Endodermal cell (in vitro differentiated cells): ENCODE measurements around the gene ALDOC. TPM values are rescaled to one million over a fixed set of nuclear protein-coding genes. Genes with fewer than 3 reads are reported as not detected.
A peak's percentile ranks its signal among the peaks of the same experiment; 100 is the strongest.
"Not testable (repeated sequence)": the region's sequence is repeated elsewhere in the genome, so short reads cannot be mapped to it uniquely, and the experiment has no call there.

Experiments used
- DNase-seq: peaks from one replicate; pipeline ENCODE4 v3.0.0-alpha.2; 2017
- H3K27ac ChIP-seq: 2 replicates; pipeline ENCODE4 v1.5.1; 2013; ENCODE audit warnings: mild to moderate bottlenecking, low read depth, low read length, moderate library complexity
- H3K27me3 ChIP-seq: 2 replicates; pipeline ENCODE4 v1.6.1; 2013; ENCODE audit warnings: mild to moderate bottlenecking, low read length, moderate library complexity; ENCODE audit not compliant: insufficient read depth, control insufficient read depth, poor library complexity, severe bottlenecking
- H3K36me3 ChIP-seq: 2 replicates; pipeline ENCODE4 v1.7.0; 2013; ENCODE audit warnings: mild to moderate bottlenecking, low read length, moderate library complexity; ENCODE audit not compliant: control insufficient read depth, insufficient read depth
- H3K4me1 ChIP-seq: one replicate; pipeline ENCODE4 v1.7.0; 2013; ENCODE audit warnings: low read length; ENCODE audit not compliant: control insufficient read depth, insufficient read depth
- H3K4me3 ChIP-seq: 2 replicates; pipeline ENCODE4 v1.5.1; 2013; ENCODE audit warnings: mild to moderate bottlenecking, low read length, moderate library complexity
- H3K9ac ChIP-seq: 2 replicates; pipeline ENCODE4 v1.6.1; 2013; ENCODE audit warnings: mild to moderate bottlenecking, low read length, moderate library complexity; ENCODE audit not compliant: poor library complexity, severe bottlenecking; ENCODE audit errors: extremely low read depth
- H3K9me3 ChIP-seq: 2 replicates; pipeline ENCODE4 v1.6.1; 2013; ENCODE audit warnings: mild to moderate bottlenecking, low read length, moderate library complexity; ENCODE audit not compliant: control insufficient read depth
- H3K27ac Mint-ChIP-seq: 2 replicates; pipeline ENCODE4 v1.8.0; 2020; ENCODE audit warnings: mixed read lengths
- H3K27me3 Mint-ChIP-seq: 2 replicates; pipeline ENCODE4 v1.8.0; 2021; ENCODE audit warnings: mild to moderate bottlenecking, mixed read lengths; ENCODE audit not compliant: insufficient read depth
- H3K36me3 Mint-ChIP-seq: 2 replicates; pipeline ENCODE4 v1.8.0; 2020; ENCODE audit warnings: low read depth, mixed read lengths
- H3K4me1 Mint-ChIP-seq: 2 replicates; pipeline ENCODE4 v1.8.0; 2020; ENCODE audit warnings: mixed read lengths
- H3K4me3 Mint-ChIP-seq: 2 replicates; pipeline ENCODE4 v1.8.0; 2020; ENCODE audit warnings: mild to moderate bottlenecking, moderate library complexity, mixed read lengths
- H3K9me3 Mint-ChIP-seq: 2 replicates; pipeline ENCODE4 v1.8.0; 2020; ENCODE audit warnings: mild to moderate bottlenecking, mixed read lengths
- WGBS, 2 experiments: methylation state at CpG; one replicate each; pipeline versions ENCODE4 v1.1.5 to v1.1.7; 2013; ENCODE audit warnings: missing lambda C conversion rate in 2 of 2, mixed read lengths in 1 of 2; ENCODE audit not compliant: insufficient coverage in 1 of 2, insufficient read length in 1 of 2; 5-methylcytosine and 5-hydroxymethylcytosine counted together
- total RNA-seq, 2 donors: library from RNA; stranded (reverse); fragmentation: NEBNext Ultra II Directional in 1 of 2; extraction: Animal tissue kit (Norgen Biotek cat#: 25700) in 1 of 2; gene quantifications; 2 replicates in 1 of 2; 3 replicates in 1 of 2; pipeline ENCODE4 v1.2.1, GENCODE V29; 2021
- TF ChIP-seq, protein P1 (sequence below): fragments of 200-600 bp; sonication (generic); conservative IDR thresholded peaks from 2 replicates; pipeline ENCODE4 v1.5.0; 2021; ENCODE audit warnings: antibody characterized with exemption, mild to moderate bottlenecking

ALDOC gene
- total RNA-seq, 2 donors from 2014 or later: 12.3 to 14.1 TPM

DNA sequence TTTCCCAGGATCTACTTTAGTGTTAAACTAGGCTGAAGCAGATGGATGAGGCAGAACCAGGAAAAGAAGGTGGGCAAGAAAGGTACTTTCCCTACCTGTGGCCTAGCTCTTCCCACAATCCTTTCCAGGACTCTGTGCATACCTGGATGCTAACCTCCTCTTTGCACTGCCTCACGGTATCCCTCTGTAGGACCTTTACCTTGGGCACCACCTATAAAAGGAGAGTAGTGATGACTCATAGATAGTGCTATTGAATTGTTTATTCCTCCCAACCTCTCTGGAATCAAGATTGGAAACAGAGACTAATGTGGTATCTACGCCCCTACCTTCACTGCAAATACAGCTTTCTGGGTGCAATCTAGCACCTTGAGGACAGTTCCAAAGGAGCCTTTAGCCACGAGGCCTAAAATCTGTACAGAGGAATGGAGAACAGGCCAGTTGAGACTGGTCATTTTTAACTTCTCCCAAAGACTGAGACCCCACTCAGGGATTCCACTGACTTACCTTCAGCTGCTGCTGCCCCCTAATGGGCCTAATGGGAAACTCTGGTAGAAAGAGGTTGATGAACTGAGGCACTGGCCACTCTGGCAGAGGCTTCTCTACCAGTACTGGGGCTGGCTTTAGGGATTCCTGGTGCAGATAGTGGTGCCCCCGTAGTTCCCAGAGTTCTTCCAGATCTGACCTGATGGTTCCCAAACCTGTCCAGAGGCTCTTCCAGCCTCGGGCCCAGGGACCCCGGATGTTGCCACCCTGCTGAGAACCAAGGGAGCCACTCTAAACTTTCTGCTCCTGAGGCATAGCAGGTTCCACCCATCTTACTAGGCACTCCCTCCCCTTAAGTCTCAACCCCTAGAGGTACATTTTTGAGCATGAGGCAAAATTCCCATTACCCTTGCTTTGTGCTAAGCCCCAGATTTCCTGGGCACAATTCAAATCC is 36.5 kb upstream of the ALDOC start:
- Histone ChIP-seq H3K9ac (no peak overlapping the region), H3K36me3 (peaks cover 84% of the 10 kb centered on the region), H3K27ac (no peak overlapping the region), H3K27me3 (no peaks in the 10 kb centered on the region), H3K9me3 (no peaks in the 10 kb centered on the region), H3K4me3 (no peak overlapping the region), H3K4me1 (no peaks in the 10 kb centered on the region)
- no peak overlapping the region for H3K4me3 Mint-ChIP-seq
- no peaks in the 10 kb centered on the region for H3K27me3 Mint-ChIP-seq
- peak overlapping the region; percentile 64 for H3K27ac Mint-ChIP-seq
- H3K36me3 Mint-ChIP-seq: peaks cover 73% of the 10 kb centered on the region
- DNase-seq: peak; percentile 88
- no peaks in the 10 kb centered on the region for H3K9me3 Mint-ChIP-seq
- H3K4me1 Mint-ChIP-seq: no peaks in the 10 kb centered on the region
- WGBS, 2 experiments: 80 to 92% methylated on average over 4 to 6 of the region's 6 CpGs
- TF ChIP-seq, protein P1, sequence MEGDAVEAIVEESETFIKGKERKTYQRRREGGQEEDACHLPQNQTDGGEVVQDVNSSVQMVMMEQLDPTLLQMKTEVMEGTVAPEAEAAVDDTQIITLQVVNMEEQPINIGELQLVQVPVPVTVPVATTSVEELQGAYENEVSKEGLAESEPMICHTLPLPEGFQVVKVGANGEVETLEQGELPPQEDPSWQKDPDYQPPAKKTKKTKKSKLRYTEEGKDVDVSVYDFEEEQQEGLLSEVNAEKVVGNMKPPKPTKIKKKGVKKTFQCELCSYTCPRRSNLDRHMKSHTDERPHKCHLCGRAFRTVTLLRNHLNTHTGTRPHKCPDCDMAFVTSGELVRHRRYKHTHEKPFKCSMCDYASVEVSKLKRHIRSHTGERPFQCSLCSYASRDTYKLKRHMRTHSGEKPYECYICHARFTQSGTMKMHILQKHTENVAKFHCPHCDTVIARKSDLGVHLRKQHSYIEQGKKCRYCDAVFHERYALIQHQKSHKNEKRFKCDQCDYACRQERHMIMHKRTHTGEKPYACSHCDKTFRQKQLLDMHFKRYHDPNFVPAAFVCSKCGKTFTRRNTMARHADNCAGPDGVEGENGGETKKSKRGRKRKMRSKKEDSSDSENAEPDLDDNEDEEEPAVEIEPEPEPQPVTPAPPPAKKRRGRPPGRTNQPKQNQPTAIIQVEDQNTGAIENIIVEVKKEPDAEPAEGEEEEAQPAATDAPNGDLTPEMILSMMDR: peak; percentile 85

DNA sequence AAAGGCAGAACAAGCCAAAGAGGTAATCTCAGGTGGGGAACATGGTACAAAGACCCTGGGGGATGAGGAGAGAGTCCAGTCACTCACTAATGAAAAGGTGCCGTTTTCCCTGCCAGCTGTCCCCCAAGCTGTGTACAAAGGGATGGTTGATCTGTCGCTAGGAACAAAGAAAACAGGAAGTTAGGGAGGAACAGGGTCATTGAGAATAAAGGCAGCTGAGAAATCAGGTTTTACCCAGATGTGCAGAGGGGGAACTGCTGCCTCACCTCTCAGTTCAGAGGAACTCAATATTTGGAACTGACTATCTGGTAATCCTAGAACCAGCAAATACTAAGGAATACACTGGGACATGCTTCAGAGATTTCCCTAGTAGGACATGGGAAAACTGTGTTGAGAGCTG is 35.8 kb upstream of the ALDOC start:
- WGBS, 2 experiments: 79 to 88% methylated on average over 2 of the region's 2 CpGs
- peaks cover 73% of the 10 kb centered on the region for H3K36me3 Mint-ChIP-seq
- H3K4me3 Mint-ChIP-seq: no peak overlapping the region
- H3K4me1 Mint-ChIP-seq: no peaks in the 10 kb centered on the region
- H3K9ac ChIP-seq: no peak overlapping the region
- TF ChIP-seq, protein P1: no peak
- no peaks in the 10 kb centered on the region for H3K9me3 ChIP-seq
- no peaks in the 10 kb centered on the region for H3K27me3 ChIP-seq
- no peak overlapping the region for H3K27ac Mint-ChIP-seq
- H3K27me3 Mint-ChIP-seq: no peaks in the 10 kb centered on the region
- DNase-seq: no peak
- no peak overlapping the region for H3K27ac ChIP-seq
- H3K9me3 Mint-ChIP-seq: no peaks in the 10 kb centered on the region
- H3K36me3 ChIP-seq: peaks cover 86% of the 10 kb centered on the region
- H3K4me1 ChIP-seq: no peaks in the 10 kb centered on the region
- H3K4me3 ChIP-seq: no peak overlapping the region

DNA sequence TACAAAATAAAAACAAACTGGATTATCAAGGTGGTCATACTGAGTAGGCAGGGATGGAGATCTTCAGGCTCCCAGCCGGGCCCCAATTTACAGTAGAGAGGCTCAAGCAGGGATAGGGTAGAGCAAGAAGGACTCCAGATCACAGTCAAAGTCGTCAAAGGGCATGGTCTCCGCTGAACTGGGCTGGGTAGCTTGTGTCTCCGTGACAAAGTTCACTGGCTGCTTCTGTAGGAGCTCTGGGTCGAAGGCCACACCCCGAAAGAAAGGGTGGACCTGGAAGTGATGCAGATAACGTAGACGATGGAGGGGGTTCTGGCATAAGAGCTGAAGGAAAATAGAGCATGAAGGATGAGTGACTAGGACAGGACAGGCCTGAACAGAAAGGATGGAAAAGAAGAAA is 33.7 kb upstream of the ALDOC start:
- no peak overlapping the region for H3K27ac ChIP-seq
- H3K4me1 ChIP-seq: no peaks in the 10 kb centered on the region
- H3K4me3 ChIP-seq: no peak overlapping the region
- H3K36me3 Mint-ChIP-seq: peaks cover 64% of the 10 kb centered on the region
- H3K9ac ChIP-seq: no peak overlapping the region
- peaks cover 73% of the 10 kb centered on the region for H3K36me3 ChIP-seq
- TF ChIP-seq, protein P1: no peak
- no peak overlapping the region for H3K27ac Mint-ChIP-seq
- no peaks in the 10 kb centered on the region for H3K4me1 Mint-ChIP-seq
- H3K27me3 ChIP-seq: no peaks in the 10 kb centered on the region
- H3K4me3 Mint-ChIP-seq: no peak overlapping the region
- H3K9me3 Mint-ChIP-seq: no peaks in the 10 kb centered on the region
- no peak for DNase-seq
- no peaks in the 10 kb centered on the region for H3K9me3 ChIP-seq
- H3K27me3 Mint-ChIP-seq: no peaks in the 10 kb centered on the region
- 94 to 96% methylated on average over 5 to 8 of the region's 8 CpGs for WGBS, 2 experiments

DNA sequence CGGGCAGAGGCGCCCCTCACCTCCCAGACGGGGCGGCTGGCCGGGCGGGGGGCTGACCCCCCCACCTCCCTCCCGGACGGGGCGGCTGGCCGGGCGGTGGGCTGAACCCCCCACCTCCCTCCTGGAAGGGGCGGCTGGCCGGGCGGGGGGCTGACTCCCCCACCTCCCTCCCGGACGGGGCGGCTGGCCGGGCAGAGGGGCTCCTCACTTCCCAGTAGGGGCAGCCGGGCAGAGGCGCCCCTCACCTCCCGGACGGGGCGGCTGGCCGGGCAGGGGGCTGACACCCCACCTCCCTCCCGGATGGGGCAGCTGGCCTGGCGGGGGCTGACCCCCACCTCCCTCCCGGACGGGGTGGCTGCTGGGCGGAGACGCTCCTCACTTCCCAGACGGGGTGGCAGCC is 27.3 kb upstream of the ALDOC start:
- peaks cover 33% of the 10 kb centered on the region for H3K36me3 Mint-ChIP-seq
- H3K4me3 ChIP-seq, H3K9me3 Mint-ChIP-seq, H3K27me3 ChIP-seq, H3K27ac Mint-ChIP-seq, H3K4me3 Mint-ChIP-seq, H3K4me1 ChIP-seq, H3K9ac ChIP-seq, H3K27me3 Mint-ChIP-seq, DNase-seq, H3K9me3 ChIP-seq, H3K27ac ChIP-seq, H3K4me1 Mint-ChIP-seq: not testable (repeated sequence)
- 100% methylated on average over 11 of the region's 31 CpGs; no CpG with 5 or more reads in 1 of the 2 experiments for WGBS, 2 experiments
- peaks cover 22% of the 10 kb centered on the region for H3K36me3 ChIP-seq
